ENCODE data around the gene SPSB2. TPM values are rescaled to one million over a fixed set of nuclear protein-coding genes. Genes with fewer than 3 reads are reported as not detected.

The SPSB2 gene
- total and polyA plus RNA-seq, 2 experiments from 2014 or later = 8.2 to 13.1 TPM

DNA sequence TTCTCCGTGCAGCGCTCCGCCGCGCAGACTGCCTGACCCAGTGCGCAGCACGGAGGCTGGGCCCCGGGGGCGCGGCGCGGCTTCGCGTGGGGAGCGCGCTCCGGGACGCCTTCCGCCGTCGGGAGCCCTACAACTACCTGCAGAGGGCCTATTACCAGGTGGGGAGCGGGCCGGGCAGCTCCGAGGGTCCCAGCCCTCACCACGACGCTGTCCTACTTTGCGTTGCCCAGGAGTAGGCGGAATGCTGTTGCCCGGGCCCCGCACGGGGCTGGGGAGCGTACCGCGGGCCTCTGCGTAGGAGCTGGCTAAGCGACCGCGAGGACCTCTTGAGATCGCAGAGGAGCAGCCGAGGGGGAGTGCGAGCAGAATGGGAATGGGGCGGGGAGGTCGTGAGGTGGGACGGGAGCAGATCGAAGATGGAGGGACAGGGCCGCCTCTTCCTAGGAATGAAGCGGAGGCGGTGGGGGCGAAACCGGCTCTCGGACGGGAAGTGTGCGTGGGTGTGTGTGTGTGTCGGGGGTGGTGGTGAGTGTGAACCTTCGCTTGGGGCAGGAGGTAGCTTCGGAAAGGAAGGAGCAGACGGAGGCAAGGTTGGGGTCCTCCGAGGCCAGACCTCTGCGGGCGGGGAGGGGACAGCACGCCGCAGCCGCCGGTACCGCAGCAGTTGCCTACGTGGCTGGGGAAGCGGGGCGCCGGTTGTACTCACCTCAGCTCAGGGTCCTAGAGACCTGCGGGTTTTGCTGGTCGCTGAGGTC lies 44.1 kb downstream of the SPSB2 start:
- peak; percentile 63 for ATAC-seq

DNA sequence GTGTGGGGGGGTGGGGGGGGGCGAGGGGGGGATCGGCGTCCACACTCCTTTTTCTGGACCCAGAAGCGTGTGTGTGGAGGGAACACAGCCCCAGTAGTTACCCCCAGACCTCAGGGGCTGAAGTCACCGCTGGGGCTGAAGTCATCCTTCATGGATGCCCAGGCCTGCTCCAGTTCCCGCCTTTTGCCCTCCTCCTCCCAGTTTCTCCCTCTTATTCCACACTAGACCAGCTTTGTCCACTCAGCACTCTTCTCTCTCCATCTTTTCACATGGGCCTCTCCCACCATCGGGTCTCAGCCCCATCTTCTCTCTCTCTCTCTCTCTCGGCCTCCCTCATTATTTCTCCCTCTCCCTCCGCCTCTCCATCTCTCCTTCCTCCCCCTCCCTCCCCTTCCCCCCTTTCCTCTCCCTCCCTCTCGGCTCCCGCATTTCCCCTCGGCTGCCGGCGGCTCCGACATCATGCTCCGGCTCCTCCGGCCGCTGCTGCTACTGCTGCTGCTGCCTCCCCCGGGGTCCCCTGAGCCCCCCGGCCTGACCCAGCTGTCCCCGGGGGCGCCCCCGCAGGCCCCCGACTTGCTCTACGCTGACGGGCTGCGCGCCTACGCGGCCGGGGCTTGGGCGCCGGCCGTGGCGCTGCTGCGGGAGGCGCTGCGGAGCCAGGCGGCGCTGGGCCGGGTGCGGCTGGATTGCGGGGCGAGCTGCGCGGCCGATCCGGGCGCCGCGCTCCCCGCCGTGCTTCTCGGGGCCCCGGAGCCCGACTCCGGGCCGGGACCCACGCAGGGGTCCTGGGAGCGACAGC lies 44.9 kb downstream of the SPSB2 start, which contains the start of gene P3H3:
Gene P3H3, plus strand, starts transcription at position 426 of the 799 bp plus-strand sequence. Its CDS starts 34 bp downstream, at position 460.
- peaks cover 41% of the 10 kb centered on the region for H3K4me1 Mint-ChIP-seq

More for the DNA sequence above, 44.1 kb downstream of the SPSB2 start:
- H2AFZ ChIP-seq = peak overlapping the region; percentile 63
- no peaks in the 10 kb centered on the region for H4K20me1 ChIP-seq (replicated peaks; ENCODE audit: insufficient read depth)
- peak; percentile 89 for DNase-seq (ENCODE audit: low spot score)
- H3K4me3 ChIP-seq = peak overlapping the region; percentile 98
- H3K79me2 ChIP-seq (replicated peaks; ENCODE audit: insufficient read depth) = peaks cover 9% of the 10 kb centered on the region
- Mint-ChIP-seq H3K9me3 (no peaks in the 10 kb centered on the region), H3K36me3 (ENCODE audit: low read depth) (peaks cover 42% of the 10 kb centered on the region), H3K27ac (peak overlapping the region; percentile 93), H3K27me3 (ENCODE audit: insufficient read depth, low read depth, poor library complexity) (peaks cover 22% of the 10 kb centered on the region), H3K4me1 (peaks cover 39% of the 10 kb centered on the region), H3K4me3 (peak overlapping the region; percentile 96)
- peak overlapping the region; percentile 59; the same call in 1 of the 2 replicates for H3K27ac ChIP-seq (ENCODE audit: low read depth)
- peaks cover 21% of the 10 kb centered on the region for H3K4me1 ChIP-seq (ENCODE audit: insufficient read depth)
- peaks cover 26% of the 10 kb centered on the region for H3K27me3 ChIP-seq (ENCODE audit: insufficient read depth)
- TF ChIP-seq CREB1 (CRISPR knock-in tag; IDR thresholded peaks at IDR 0.05; ENCODE audit: low read depth) = peak; percentile 75
- TF ChIP-seq POLR2AphosphoS5 (IDR thresholded peaks at IDR 0.05; ENCODE audit: low read depth) = 0 out of 2 replicates have a peak, but pooled peaks have one; percentile 41
- TF ChIP-seq, protein P1, sequence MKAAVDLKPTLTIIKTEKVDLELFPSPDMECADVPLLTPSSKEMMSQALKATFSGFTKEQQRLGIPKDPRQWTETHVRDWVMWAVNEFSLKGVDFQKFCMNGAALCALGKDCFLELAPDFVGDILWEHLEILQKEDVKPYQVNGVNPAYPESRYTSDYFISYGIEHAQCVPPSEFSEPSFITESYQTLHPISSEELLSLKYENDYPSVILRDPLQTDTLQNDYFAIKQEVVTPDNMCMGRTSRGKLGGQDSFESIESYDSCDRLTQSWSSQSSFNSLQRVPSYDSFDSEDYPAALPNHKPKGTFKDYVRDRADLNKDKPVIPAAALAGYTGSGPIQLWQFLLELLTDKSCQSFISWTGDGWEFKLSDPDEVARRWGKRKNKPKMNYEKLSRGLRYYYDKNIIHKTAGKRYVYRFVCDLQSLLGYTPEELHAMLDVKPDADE (IDR thresholded peaks at IDR 0.05) = no peak
- peaks cover 20% of the 10 kb centered on the region for H3F3A ChIP-seq (replicated peaks; ENCODE audit: low read depth)
- H3K4me2 ChIP-seq = peak overlapping the region; percentile 96
- peaks cover 3% of the 10 kb centered on the region; the same call in 1 of the 2 replicates for H3K36me3 ChIP-seq (ENCODE audit: insufficient read depth)
- no peaks in the 10 kb centered on the region for H3K9me2 ChIP-seq (ENCODE audit: insufficient read depth)

More for the DNA sequence above, 44.9 kb downstream of the SPSB2 start, which contains the start of gene P3H3:
- no peaks in the 10 kb centered on the region for H3K9me3 Mint-ChIP-seq
- peak within 1 kb of the TSS; percentile 96 for H3K4me3 Mint-ChIP-seq
- Histone ChIP-seq H2AFZ (peak within 1 kb of the TSS; percentile 63), H3K27me3 (ENCODE audit: insufficient read depth) (peaks cover 33% of the 10 kb centered on the region), H3F3A (replicated peaks; ENCODE audit: low read depth) (peaks cover 16% of the 10 kb centered on the region), H3K4me3 (peak within 1 kb of the TSS; percentile 98), H3K79me2 (replicated peaks; ENCODE audit: insufficient read depth) (peaks cover 9% of the 10 kb centered on the region), H4K20me1 (replicated peaks; ENCODE audit: insufficient read depth) (no peaks in the 10 kb centered on the region), H3K27ac (ENCODE audit: low read depth) (peak within 1 kb of the TSS; percentile 59; the same call in 1 of the 2 replicates), H3K4me2 (peak within 1 kb of the TSS; percentile 96), H3K9me2 (ENCODE audit: insufficient read depth) (no peaks in the 10 kb centered on the region), H3K4me1 (ENCODE audit: insufficient read depth) (peaks cover 29% of the 10 kb centered on the region), H3K36me3 (ENCODE audit: insufficient read depth) (peaks cover 3% of the 10 kb centered on the region; the same call in 1 of the 2 replicates)
- DNase-seq (ENCODE audit: low spot score) (peak; percentile 86), ATAC-seq (peak; percentile 8)
- H3K27ac Mint-ChIP-seq = peak within 1 kb of the TSS; percentile 93
- peaks cover 23% of the 10 kb centered on the region for H3K27me3 Mint-ChIP-seq (ENCODE audit: insufficient read depth, low read depth, poor library complexity)
- TF ChIP-seq POLR2AphosphoS5 (IDR thresholded peaks at IDR 0.05; ENCODE audit: low read depth) (peak; percentile 59), JUNB (IDR thresholded peaks at IDR 0.05; ENCODE audit: unreplicated experiment) (no peak), ZNF331 (CRISPR knock-in tag; IDR thresholded peaks at IDR 0.05; ENCODE audit: low read depth) (no peak), STAT1 (IDR thresholded peaks at IDR 0.05; ENCODE audit: unreplicated experiment) (no peak)
- TF ChIP-seq, protein P2, sequence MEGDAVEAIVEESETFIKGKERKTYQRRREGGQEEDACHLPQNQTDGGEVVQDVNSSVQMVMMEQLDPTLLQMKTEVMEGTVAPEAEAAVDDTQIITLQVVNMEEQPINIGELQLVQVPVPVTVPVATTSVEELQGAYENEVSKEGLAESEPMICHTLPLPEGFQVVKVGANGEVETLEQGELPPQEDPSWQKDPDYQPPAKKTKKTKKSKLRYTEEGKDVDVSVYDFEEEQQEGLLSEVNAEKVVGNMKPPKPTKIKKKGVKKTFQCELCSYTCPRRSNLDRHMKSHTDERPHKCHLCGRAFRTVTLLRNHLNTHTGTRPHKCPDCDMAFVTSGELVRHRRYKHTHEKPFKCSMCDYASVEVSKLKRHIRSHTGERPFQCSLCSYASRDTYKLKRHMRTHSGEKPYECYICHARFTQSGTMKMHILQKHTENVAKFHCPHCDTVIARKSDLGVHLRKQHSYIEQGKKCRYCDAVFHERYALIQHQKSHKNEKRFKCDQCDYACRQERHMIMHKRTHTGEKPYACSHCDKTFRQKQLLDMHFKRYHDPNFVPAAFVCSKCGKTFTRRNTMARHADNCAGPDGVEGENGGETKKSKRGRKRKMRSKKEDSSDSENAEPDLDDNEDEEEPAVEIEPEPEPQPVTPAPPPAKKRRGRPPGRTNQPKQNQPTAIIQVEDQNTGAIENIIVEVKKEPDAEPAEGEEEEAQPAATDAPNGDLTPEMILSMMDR (conservative IDR thresholded peaks at IDR 0.05; ENCODE audit: low read depth in 2 of 2) = no peak; a peak in 1 of 4 replicates
- H3K36me3 Mint-ChIP-seq (ENCODE audit: low read depth) = peaks cover 34% of the 10 kb centered on the region

Measured in GM23338 (cell line).